Stimulated activated naive CD8-positive, alpha-beta T cell treated with anti-CD3 and anti-CD28 coated beads, Interleukin-15, amount 100 ng/mL, for 72 hours (primary cell): ENCODE data around the gene MAP4K3.

Source experiments
- ATAC-seq: fragments of 150-1000 bp; cut with Tn5 transposase; 2 replicates; pipeline ENCODE4 v1.10.0; 2021; ENCODE audit warnings: mild to moderate bottlenecking, moderate library complexity
- DNase-seq, 2 donors: peaks; one replicate each; pipeline ENCODE4 v3.0.0; 2021 to 2022
- H3K27ac Mint-ChIP-seq, 2 donors: one replicate each; pipeline ENCODE4 v1.8.0; 2022; ENCODE audit warnings: mild to moderate bottlenecking in 2 of 2, mixed read lengths in 2 of 2, moderate library complexity in 2 of 2
- H3K27me3 Mint-ChIP-seq: one replicate; pipeline ENCODE4 v1.8.0; 2022; ENCODE audit warnings: mixed read lengths
- H3K4me1 Mint-ChIP-seq: one replicate; pipeline ENCODE4 v1.8.0; 2022; ENCODE audit warnings: mild to moderate bottlenecking, mixed read lengths
- H3K4me3 Mint-ChIP-seq, 2 donors: one replicate each; pipeline ENCODE4 v1.8.0; 2022; ENCODE audit warnings: mild to moderate bottlenecking in 2 of 2, mixed read lengths in 2 of 2, moderate library complexity in 1 of 2
- H3K9me3 Mint-ChIP-seq, 2 donors: one replicate each; pipeline ENCODE4 v1.8.0; 2022; ENCODE audit warnings: mixed read lengths in 2 of 2

The MAP4K3 gene

GRCh38 chr2:39455826-39456225, 18.7 kb upstream of the MAP4K3 start:
- H3K27ac Mint-ChIP-seq = no peak overlapping the region
- no peak for ATAC-seq
- peaks cover 6% of the 10 kb centered on the region for H3K4me1 Mint-ChIP-seq
- peaks cover 0 to 9% of the 10 kb centered on the region in 2 donors for H3K9me3 Mint-ChIP-seq
- no peak for DNase-seq
- H3K4me3 Mint-ChIP-seq = no peak overlapping the region
- no peaks in the 10 kb centered on the region for H3K27me3 Mint-ChIP-seq

GRCh38 chr2:39452396-39452795, 15.3 kb upstream of the MAP4K3 start:
- Mint-ChIP-seq H3K27me3 (no peaks in the 10 kb centered on the region), H3K27ac (no peak overlapping the region), H3K4me1 (peaks cover 6% of the 10 kb centered on the region), H3K4me3 (no peak overlapping the region), H3K9me3 (no peaks in the 10 kb centered on the region)
- no peak for DNase-seq
- ATAC-seq = no peak

- no peaks in the 10 kb centered on the region for H3K27me3 Mint-ChIP-seq
- ATAC-seq (no peak), DNase-seq (no peak)
- no peak overlapping the region for H3K4me3 Mint-ChIP-seq
- no peak overlapping the region for H3K27ac Mint-ChIP-seq
- peaks cover 6% of the 10 kb centered on the region for H3K4me1 Mint-ChIP-seq
- H3K9me3 Mint-ChIP-seq = no peaks in the 10 kb centered on the region
Observed at GRCh38 chr2:39451954-39452353, 14.9 kb upstream of the MAP4K3 start.

GRCh38 chr2:39448169-39448502, 11.1 kb upstream of the MAP4K3 start:
- ATAC-seq (no peak), DNase-seq (no peak)
- peaks cover 6% of the 10 kb centered on the region for H3K4me1 Mint-ChIP-seq
- no peak overlapping the region for H3K27ac Mint-ChIP-seq
- H3K27me3 Mint-ChIP-seq = no peaks in the 10 kb centered on the region
- no peak overlapping the region for H3K4me3 Mint-ChIP-seq
- peaks cover under 1 to 1% of the 10 kb centered on the region in 2 donors for H3K9me3 Mint-ChIP-seq

- DNase-seq = no peak
- Mint-ChIP-seq H3K4me1 (peaks cover 6% of the 10 kb centered on the region), H3K27ac (no peak overlapping the region), H3K27me3 (no peaks in the 10 kb centered on the region), H3K4me3 (no peak overlapping the region), H3K9me3 (peaks cover 7 to 8% of the 10 kb centered on the region in 2 donors)
- ATAC-seq = no peak
Observed at GRCh38 chr2:39447266-39448168, 10.4 kb upstream of the MAP4K3 start.

- Mint-ChIP-seq H3K27ac (no peak overlapping the region), H3K4me1 (peaks cover under 1% of the 10 kb centered on the region), H3K4me3 (no peak overlapping the region), H3K27me3 (no peaks in the 10 kb centered on the region), H3K9me3 (peaks cover 12 to 13% of the 10 kb centered on the region in 2 donors)
- no peak for DNase-seq
- ATAC-seq = no peak
Observed at GRCh38 chr2:39445934-39446333, 8.8 kb upstream of the MAP4K3 start.

GRCh38 chr2:39443009-39443408, 5.9 kb upstream of the MAP4K3 start:
- peaks cover 12 to 13% of the 10 kb centered on the region in 2 donors for H3K9me3 Mint-ChIP-seq
- no peaks in the 10 kb centered on the region for H3K27me3 Mint-ChIP-seq
- peaks cover 14% of the 10 kb centered on the region for H3K4me1 Mint-ChIP-seq
- H3K4me3 Mint-ChIP-seq = no peak overlapping the region
- DNase-seq = no peak
- no peak for ATAC-seq
- H3K27ac Mint-ChIP-seq = peak overlapping the region in 1 of 2 donors; percentile 40

GRCh38 chr2:39437522-39438296, 624 bp upstream of the MAP4K3 start:
- peak; percentile 48 to 53 for DNase-seq
- Mint-ChIP-seq H3K4me3 (peak overlapping the region; percentile 90 to 95), H3K4me1 (peaks cover 43% of the 10 kb centered on the region), H3K9me3 (peaks cover 6 to 7% of the 10 kb centered on the region in 2 donors), H3K27me3 (no peaks in the 10 kb centered on the region), H3K27ac (peak overlapping the region in 1 of 2 donors; percentile 96)
- peak; percentile 78 for ATAC-seq

- H3K27me3 Mint-ChIP-seq = no peaks in the 10 kb centered on the region
- peak; percentile 1 for ATAC-seq
- H3K9me3 Mint-ChIP-seq = no peaks in the 10 kb centered on the region
- H3K4me1 Mint-ChIP-seq = peaks cover 60% of the 10 kb centered on the region
- peak overlapping the region; percentile 90 to 95 for H3K4me3 Mint-ChIP-seq
- no peak for DNase-seq
- peak overlapping the region; percentile 63 to 71 for H3K27ac Mint-ChIP-seq
Observed at GRCh38 chr2:39435741-39436591, 1.1 kb downstream of the MAP4K3 start.

GRCh38 chr2:39435234-39435633, 1.9 kb downstream of the MAP4K3 start:
- Mint-ChIP-seq H3K4me1 (peaks cover 66% of the 10 kb centered on the region), H3K9me3 (no peaks in the 10 kb centered on the region), H3K27ac (peak overlapping the region in 1 of 2 donors; percentile 63), H3K27me3 (no peaks in the 10 kb centered on the region), H3K4me3 (peak overlapping the region; percentile 90 to 95)
- no peak for DNase-seq
- ATAC-seq = no peak

- ATAC-seq = no peak
- no peak for DNase-seq
- no peak overlapping the region for H3K27ac Mint-ChIP-seq
- peaks cover 65% of the 10 kb centered on the region for H3K4me1 Mint-ChIP-seq
- no peaks in the 10 kb centered on the region for H3K9me3 Mint-ChIP-seq
- H3K4me3 Mint-ChIP-seq = no peak overlapping the region
- H3K27me3 Mint-ChIP-seq = no peaks in the 10 kb centered on the region
Observed at GRCh38 chr2:39434233-39434897, 2.7 kb downstream of the MAP4K3 start.

- Mint-ChIP-seq H3K27me3 (no peaks in the 10 kb centered on the region), H3K4me1 (peaks cover 58% of the 10 kb centered on the region), H3K27ac (no peak overlapping the region), H3K9me3 (no peaks in the 10 kb centered on the region), H3K4me3 (no peak overlapping the region)
- ATAC-seq (no peak), DNase-seq (no peak)
Observed at GRCh38 chr2:39433586-39434195, 3.4 kb downstream of the MAP4K3 start.

- H3K27me3 Mint-ChIP-seq = no peaks in the 10 kb centered on the region
- no peaks in the 10 kb centered on the region for H3K9me3 Mint-ChIP-seq
- peaks cover 58% of the 10 kb centered on the region for H3K4me1 Mint-ChIP-seq
- DNase-seq = no peak
- H3K27ac Mint-ChIP-seq = no peak overlapping the region
- H3K4me3 Mint-ChIP-seq = no peak overlapping the region
- ATAC-seq = no peak
Observed at GRCh38 chr2:39432701-39433100, 4.4 kb downstream of the MAP4K3 start.

- H3K4me3 Mint-ChIP-seq = no peak overlapping the region
- peaks cover 67% of the 10 kb centered on the region for H3K4me1 Mint-ChIP-seq
- peak; percentile 30 for ATAC-seq
- no peaks in the 10 kb centered on the region for H3K9me3 Mint-ChIP-seq
- H3K27me3 Mint-ChIP-seq = no peaks in the 10 kb centered on the region
- no peak overlapping the region for H3K27ac Mint-ChIP-seq
- no peak for DNase-seq
Observed at GRCh38 chr2:39431592-39432316, 5.3 kb downstream of the MAP4K3 start.
